SK-N-SH treated with all-trans-retinoic acid at 6 μM for 48 hours (cell line): Measurements from ENCODE around the gene RNGTT.

Experiments used
- ATAC-seq: fragments of 200-7000 bp; cut with Tn5 transposase; 3 replicates; pipeline ENCODE4 v1.9.1; 2020; ENCODE audit warnings: mild to moderate bottlenecking, moderate library complexity
- ARNTL ChIP-seq: fragments of 450-650 bp; formaldehyde crosslinking; IDR thresholded peaks from 2 replicates; pipeline ENCODE4 v1.5.0; 2020; ENCODE audit warnings: low read depth, mild to moderate bottlenecking, moderate library complexity, borderline replicate concordance
- BACH2 ChIP-seq: fragments of 250-450 bp; sonication (Bioruptor Pico); IDR thresholded peaks from 2 replicates; pipeline ENCODE4 v1.9.0; 2021; ENCODE audit warnings: mild to moderate bottlenecking, borderline replicate concordance
- CREB5 ChIP-seq: fragments of 250-450 bp; sonication (Bioruptor Pico); IDR thresholded peaks from 2 replicates; pipeline ENCODE4 v1.5.1; 2020; ENCODE audit warnings: low read depth, mild to moderate bottlenecking, moderate library complexity
- CSDC2 ChIP-seq: fragments of 250-450 bp; sonication (Bioruptor Pico); IDR thresholded peaks from 2 replicates; pipeline ENCODE4 v1.5.0; 2020; ENCODE audit warnings: mild to moderate bottlenecking, moderate library complexity
- CSRNP3 ChIP-seq: fragments of 250-450 bp; sonication (Bioruptor Pico); IDR thresholded peaks from 2 replicates; pipeline ENCODE4 v1.5.1; 2021; ENCODE audit warnings: mild to moderate bottlenecking, moderate library complexity
- ESRRG ChIP-seq: fragments of 250-450 bp; sonication (Bioruptor Pico); IDR thresholded peaks from 2 replicates; pipeline ENCODE4 v1.6.1; 2021; ENCODE audit warnings: mild to moderate bottlenecking
- GLIS3 ChIP-seq: fragments of 250-450 bp; sonication (Bioruptor Pico); IDR thresholded peaks from 2 replicates; pipeline ENCODE4 v1.5.0; 2020; ENCODE audit warnings: mild to moderate bottlenecking, moderate library complexity
- ISL1 ChIP-seq: fragments of 250-450 bp; sonication (Bioruptor Pico); IDR thresholded peaks from 2 replicates; pipeline ENCODE4 v2.1.2; 2022; ENCODE audit warnings: mild to moderate bottlenecking, moderate library complexity
- OSR1 ChIP-seq: fragments of 250-450 bp; sonication (Bioruptor Pico); IDR thresholded peaks from 2 replicates; pipeline ENCODE4 v1.8.0; 2022; ENCODE audit warnings: moderate library complexity, mild to moderate bottlenecking, inconsistent platforms
- PATZ1 ChIP-seq: fragments of 250-450 bp; sonication (Bioruptor Pico); IDR thresholded peaks from 2 replicates; pipeline ENCODE4 v1.8.0; 2020; ENCODE audit warnings: mild to moderate bottlenecking, moderate library complexity, borderline replicate concordance
- PPARA ChIP-seq: fragments of 250-450 bp; sonication (Bioruptor Pico); IDR thresholded peaks from 2 replicates; pipeline ENCODE4 v1.5.0; 2020; ENCODE audit warnings: mild to moderate bottlenecking, borderline replicate concordance
- RARB ChIP-seq: fragments of 250-450 bp; sonication (Bioruptor Pico); IDR thresholded peaks from 2 replicates; pipeline ENCODE4 v1.8.0; 2021; ENCODE audit warnings: mild to moderate bottlenecking, moderate library complexity
- SNAI2 ChIP-seq: fragments of 250-450 bp; sonication (Bioruptor Pico); IDR thresholded peaks from 2 replicates; pipeline ENCODE4 v1.5.0; 2020; ENCODE audit warnings: mild to moderate bottlenecking, moderate library complexity
- TCF4 ChIP-seq: fragments of 250-450 bp; sonication (Bioruptor Pico); IDR thresholded peaks from 2 replicates; pipeline ENCODE4 v1.8.0; 2021; ENCODE audit warnings: mild to moderate bottlenecking, moderate library complexity, borderline replicate concordance
- TSHZ2 ChIP-seq: fragments of 250-450 bp; sonication (Bioruptor Pico); IDR thresholded peaks from 2 replicates; pipeline ENCODE4 v1.5.0; 2020; ENCODE audit warnings: mild to moderate bottlenecking, moderate library complexity
- ZC3H10 ChIP-seq: fragments of 250-450 bp; sonication (Bioruptor Pico); IDR thresholded peaks from 2 replicates; pipeline ENCODE4 v1.5.1; 2021; ENCODE audit warnings: mild to moderate bottlenecking, moderate library complexity
- ZFP3 ChIP-seq: fragments of 250-450 bp; sonication (Bioruptor Pico); IDR thresholded peaks from 2 replicates; pipeline ENCODE4 v1.5.0; 2020; ENCODE audit warnings: mild to moderate bottlenecking, moderate library complexity
- ZFP30 ChIP-seq: fragments of 450-650 bp; formaldehyde crosslinking; IDR thresholded peaks from 2 replicates; pipeline ENCODE4 v1.5.0; 2022; ENCODE audit warnings: mild to moderate bottlenecking, moderate library complexity
- ZNF565 ChIP-seq: fragments of 450-650 bp; formaldehyde crosslinking; conservative IDR thresholded peaks from 2 replicates; pipeline ENCODE4 v1.5.0; 2020; ENCODE audit warnings: low read depth, mild to moderate bottlenecking, moderate library complexity
- ZNF8 ChIP-seq: fragments of 450-650 bp; formaldehyde crosslinking; IDR thresholded peaks from 2 replicates; pipeline ENCODE4 v1.5.0; 2020; ENCODE audit warnings: mild to moderate bottlenecking, moderate library complexity

Gene RNGTT

GRCh38 chr6:88565409-88565811 lies 398.0 kb downstream of the RNGTT start:
- no peak for TF ChIP-seq ZFP3 (CRISPR knock-in tag)
- no peak for TF ChIP-seq ARNTL (CRISPR knock-in tag)
- no peak for TF ChIP-seq ISL1
- no peak for TF ChIP-seq BACH2
- no peak for TF ChIP-seq RARB (CRISPR knock-in tag)
- no peak for TF ChIP-seq ZC3H10 (CRISPR knock-in tag)
- ATAC-seq: no peak

GRCh38 chr6:88563277-88563625 lies 400.2 kb downstream of the RNGTT start:
- no peak for ATAC-seq
- no peak for TF ChIP-seq PATZ1
- TF ChIP-seq CSRNP3: no peak

GRCh38 chr6:88562353-88563276 lies 400.8 kb downstream of the RNGTT start:
- no peak for ATAC-seq
- TF ChIP-seq RARB (CRISPR knock-in tag): no peak
- TF ChIP-seq CSDC2: no peak

GRCh38 chr6:88561954-88562315 lies 401.5 kb downstream of the RNGTT start:
- TF ChIP-seq ZNF565 (CRISPR knock-in tag) (no peak), ARNTL (CRISPR knock-in tag) (no peak), OSR1 (CRISPR knock-in tag) (no peak), ISL1 (no peak), TSHZ2 (CRISPR knock-in tag) (no peak)
- no peak for ATAC-seq

GRCh38 chr6:88561034-88561953 lies 402.1 kb downstream of the RNGTT start:
- no peak for ATAC-seq
- TF ChIP-seq BACH2 (no peak), CSRNP3 (no peak), CREB5 (CRISPR knock-in tag) (no peak), ESRRG (CRISPR knock-in tag) (no peak), PPARA (CRISPR knock-in tag) (no peak), ZNF8 (CRISPR knock-in tag) (no peak), ISL1 (no peak), ARNTL (CRISPR knock-in tag) (no peak), TSHZ2 (CRISPR knock-in tag) (no peak), ZFP3 (CRISPR knock-in tag) (no peak), SNAI2 (CRISPR knock-in tag) (no peak), CSDC2 (no peak), ZFP30 (no peak), ZC3H10 (CRISPR knock-in tag) (no peak), TCF4 (CRISPR knock-in tag) (no peak), RARB (CRISPR knock-in tag) (no peak), OSR1 (CRISPR knock-in tag) (no peak), GLIS3 (CRISPR knock-in tag) (no peak)
